Sigmoid colon (tissue), 4 donors: ENCODE measurements around the gene LPCAT1.

Experiments used
- CTCF ChIP-seq, 4 experiments: fragments of 450-650 bp in 3 of 4; fragments of 200-600 bp in 1 of 4; IDR thresholded peaks; one replicate each; pipeline ENCODE4 v1.5.1; 2016 to 2019; ENCODE audit warnings: antibody characterized with exemption in 4 of 4, mild to moderate bottlenecking in 3 of 4, moderate library complexity in 2 of 4
- EP300 ChIP-seq, 4 donors: sonication (generic); formaldehyde crosslinking; IDR thresholded peaks; one replicate each; pipeline ENCODE4 v1.6.1; 2017; ENCODE audit warnings: antibody characterized with exemption in 4 of 4
- POLR2A ChIP-seq, 2 donors: fragments of 450-650 bp; IDR thresholded peaks; one replicate each; pipeline ENCODE4 v1.6.1; 2016; ENCODE audit warnings: antibody characterized with exemption in 2 of 2, mild to moderate bottlenecking in 2 of 2, moderate library complexity in 2 of 2
- POLR2AphosphoS5 ChIP-seq, 4 donors: sonication (generic); formaldehyde crosslinking; IDR thresholded peaks; one replicate each; pipeline ENCODE4 v1.6.1; 2017; ENCODE audit warnings: antibody characterized with exemption in 4 of 4

- TF ChIP-seq CTCF (IDR thresholded peaks at IDR 0.05) (no peak), POLR2A (IDR thresholded peaks at IDR 0.05) (no peak), POLR2AphosphoS5 (IDR thresholded peaks at IDR 0.05) (no peak), EP300 (IDR thresholded peaks at IDR 0.05) (no peak)
Measured at GRCh38 chr5:1415059-1415425, 108.7 kb downstream of the LPCAT1 start.
